H9 (cell line): ENCODE measurements around the gene TIMM10. TPM values are rescaled to one million over a fixed set of nuclear protein-coding genes. Genes with fewer than 3 reads are reported as not detected.
A peak's percentile ranks its signal among the peaks of the same experiment; 100 is the strongest.

Experiments used
- DNase-seq: peaks from one replicate; pipeline ENCODE4 v3.0.0-alpha.2; 2017
- H2AFZ ChIP-seq: one replicate; pipeline ENCODE4 v1.6.1; 2013; ENCODE audit warnings: mild to moderate bottlenecking, low read length, control low read depth, moderate library complexity
- H2AK5ac ChIP-seq: 2 replicates; pipeline ENCODE4 v1.6.1; 2013; ENCODE audit warnings: low read length, control low read depth, mixed read lengths; ENCODE audit not compliant: insufficient read length
- H2BK120ac ChIP-seq: one replicate; pipeline ENCODE4 v1.6.1; 2013; ENCODE audit warnings: low read depth, mild to moderate bottlenecking, low read length, control low read depth, inconsistent platforms; ENCODE audit not compliant: poor library complexity, severe bottlenecking
- H2BK12ac ChIP-seq: 2 replicates; pipeline ENCODE4 v1.6.1; 2013; ENCODE audit warnings: low read length, control low read depth, mixed read lengths, low read depth; ENCODE audit not compliant: insufficient read length
- H2BK15ac ChIP-seq: 2 replicates; pipeline ENCODE4 v1.6.1; 2013; ENCODE audit warnings: low read depth, low read length, control low read depth
- H2BK20ac ChIP-seq: one replicate; pipeline ENCODE4 v1.6.1; 2013; ENCODE audit warnings: low read depth, mild to moderate bottlenecking, low read length, control low read depth, inconsistent platforms; ENCODE audit not compliant: poor library complexity, severe bottlenecking
- H2BK5ac ChIP-seq: 2 replicates; pipeline ENCODE4 v1.6.1; 2013; ENCODE audit warnings: low read length, control low read depth, mixed read lengths; ENCODE audit not compliant: insufficient read length
- H3K14ac ChIP-seq: 2 replicates; pipeline ENCODE4 v1.6.1; 2013; ENCODE audit warnings: low read length, control low read depth; ENCODE audit not compliant: insufficient read depth
- H3K18ac ChIP-seq: 2 replicates; pipeline ENCODE4 v1.6.1; 2013; ENCODE audit warnings: low read depth, mild to moderate bottlenecking, mixed read lengths, low read length, control low read depth; ENCODE audit not compliant: insufficient read length
- H3K23ac ChIP-seq: 2 replicates; pipeline ENCODE4 v1.6.1; 2013; ENCODE audit warnings: low read length, control low read depth, mixed read lengths, low read depth; ENCODE audit not compliant: insufficient read length
- H3K23me2 ChIP-seq: 2 replicates; pipeline ENCODE4 v1.6.1; 2013; ENCODE audit warnings: low read depth, mild to moderate bottlenecking, mixed read lengths, low read length, control low read depth; ENCODE audit not compliant: insufficient read length, poor library complexity, severe bottlenecking
- H3K27ac ChIP-seq: 2 replicates; pipeline ENCODE4 v1.5.1; 2013; ENCODE audit warnings: low read length, control low read depth, mixed read lengths, low read depth; ENCODE audit not compliant: insufficient read length
- H3K27me3 ChIP-seq: 2 replicates; pipeline ENCODE4 v1.6.1; 2013; ENCODE audit warnings: low read length, control low read depth, inconsistent platforms; ENCODE audit not compliant: insufficient read depth
- H3K4ac ChIP-seq: 2 replicates; pipeline ENCODE4 v1.6.1; 2013; ENCODE audit warnings: low read depth, mild to moderate bottlenecking, control low read depth, inconsistent platforms, low read length, moderate library complexity
- H3K4me1 ChIP-seq: 2 replicates; pipeline ENCODE4 v1.6.1; 2013; ENCODE audit warnings: low read length, control low read depth, inconsistent platforms; ENCODE audit not compliant: insufficient read depth
- H3K4me2 ChIP-seq: 2 replicates; pipeline ENCODE4 v1.6.1; 2013; ENCODE audit warnings: low read length, control low read depth, mixed read lengths; ENCODE audit not compliant: insufficient read length, insufficient read depth
- H3K56ac ChIP-seq: 2 replicates; pipeline ENCODE4 v1.6.1; 2013; ENCODE audit warnings: low read depth, mild to moderate bottlenecking, mixed read lengths, low read length, control low read depth; ENCODE audit not compliant: insufficient read length
- H3K79me1 ChIP-seq: 2 replicates; pipeline ENCODE4 v1.6.1; 2013; ENCODE audit warnings: low read depth, mild to moderate bottlenecking, moderate library complexity, low read length, control low read depth, inconsistent platforms; ENCODE audit not compliant: insufficient read depth, poor library complexity, severe bottlenecking
- H3K79me2 ChIP-seq: 2 replicates; pipeline ENCODE4 v1.6.1; 2013; ENCODE audit warnings: low read length, control low read depth, inconsistent platforms; ENCODE audit not compliant: insufficient read depth
- H3K9ac ChIP-seq: 2 replicates; pipeline ENCODE4 v1.6.1; 2013; ENCODE audit warnings: low read length, control low read depth, mixed read lengths; ENCODE audit not compliant: insufficient read length; ENCODE audit errors: extremely low read depth
- H3K9me3 ChIP-seq: one replicate; pipeline ENCODE4 v1.6.1; 2013; ENCODE audit warnings: low read depth, low read length, inconsistent platforms; ENCODE audit not compliant: control insufficient read depth
- H3T11ph ChIP-seq: one replicate; pipeline ENCODE4 v1.6.1; 2013; ENCODE audit warnings: mild to moderate bottlenecking, low read length, control low read depth, inconsistent platforms
- H4K20me1 ChIP-seq: one replicate; pipeline ENCODE4 v1.6.1; 2013; ENCODE audit not compliant: control insufficient read depth, insufficient read length, insufficient read depth
- H4K5ac ChIP-seq: 2 replicates; pipeline ENCODE4 v1.6.1; 2013; ENCODE audit warnings: low read depth, mild to moderate bottlenecking, mixed read lengths, low read length, control low read depth; ENCODE audit not compliant: insufficient read length
- H4K8ac ChIP-seq: replicated peaks from 2 replicates; pipeline ENCODE4 v1.6.1; 2013; ENCODE audit warnings: low read length, control low read depth, mixed read lengths, low read depth; ENCODE audit not compliant: insufficient read length
- H4K91ac ChIP-seq: 2 replicates; pipeline ENCODE4 v1.6.1; 2013; ENCODE audit warnings: low read depth, mild to moderate bottlenecking, moderate library complexity, mixed read lengths, low read length, control low read depth; ENCODE audit not compliant: insufficient read length
- H3K27ac Mint-ChIP-seq, 3 experiments: 2 replicates in 2 of 3; 3 replicates in 1 of 3; pipeline ENCODE4 v1.8.0; 2020 to 2021; ENCODE audit warnings: mixed read lengths in 3 of 3, mild to moderate bottlenecking in 1 of 3, moderate library complexity in 1 of 3
- H3K27me3 Mint-ChIP-seq: 2 replicates; pipeline ENCODE4 v1.8.0; 2021; ENCODE audit warnings: low read depth, mild to moderate bottlenecking, moderate library complexity, mixed read lengths
- H3K36me3 Mint-ChIP-seq, 3 experiments: 2 replicates in 2 of 3; 3 replicates in 1 of 3; pipeline ENCODE4 v1.8.0; 2020 to 2021; ENCODE audit warnings: low read depth in 3 of 3, mixed read lengths in 3 of 3; ENCODE audit not compliant: insufficient read depth in 1 of 3
- H3K4me1 Mint-ChIP-seq, 2 experiments: 2 replicates each; pipeline ENCODE4 v1.8.0; 2020; ENCODE audit warnings: mixed read lengths in 2 of 2
- H3K4me3 Mint-ChIP-seq, 2 experiments: 2 replicates in 1 of 2; 3 replicates in 1 of 2; pipeline ENCODE4 v1.8.0; 2020 to 2021; ENCODE audit warnings: mild to moderate bottlenecking in 2 of 2, mixed read lengths in 2 of 2, moderate library complexity in 1 of 2
- H3K9me3 Mint-ChIP-seq, 2 experiments: 2 replicates in 1 of 2; 3 replicates in 1 of 2; pipeline ENCODE4 v1.8.0; 2020; ENCODE audit warnings: mild to moderate bottlenecking in 2 of 2, mixed read lengths in 2 of 2, moderate library complexity in 1 of 2
- WGBS: extraction: QIAGEN DNeasy Blood & Tissue Kit; methylation state at CpG from one replicate; pipeline ENCODE4 v1.1.7; 2013; ENCODE audit warnings: missing lambda C conversion rate, low lambda C conversion rate, mixed read lengths; ENCODE audit not compliant: insufficient read length; ENCODE audit errors: extremely low coverage; 5-methylcytosine and 5-hydroxymethylcytosine counted together
- total RNA-seq: library from RNA; stranded (reverse); gene quantifications from 2 replicates; pipeline ENCODE4 v1.2.1, GENCODE V29; 2021
- TF ChIP-seq, protein P1 (sequence below): fragments of 200-600 bp; sonication (generic); conservative IDR thresholded peaks from 3 replicates; pipeline ENCODE4 v1.8.0; 2021; ENCODE audit warnings: antibody characterized with exemption, mild to moderate bottlenecking

Gene TIMM10
- total RNA-seq, 1 experiment from 2014 or later: 130 TPM

DNA sequence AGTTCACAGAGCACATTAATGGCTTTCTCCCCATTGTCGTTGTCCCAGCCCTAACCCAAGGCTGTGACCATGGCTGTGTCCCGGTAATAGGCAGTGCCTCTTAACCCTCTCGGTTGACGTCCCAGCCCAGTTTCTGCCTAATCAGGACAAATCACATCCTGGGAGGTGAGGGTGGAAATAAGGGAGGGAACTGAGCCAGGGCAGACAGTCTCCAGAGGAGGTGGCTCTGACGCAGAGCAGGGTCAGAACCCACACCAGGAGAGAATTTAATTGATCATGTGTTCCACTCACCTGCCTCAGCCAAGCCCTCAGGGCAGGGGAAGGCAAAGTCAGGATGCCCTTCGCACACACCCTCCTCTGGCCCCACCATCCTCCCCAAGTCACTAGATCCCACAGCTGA lies 32.0 kb downstream of the TIMM10 start:
- Mint-ChIP-seq H3K4me1 (peaks cover 34 to 65% of the 10 kb centered on the region in 2 experiments), H3K4me3 (peak overlapping the region in 1 of 2 experiments; percentile 51; a peak in 2 of 5 replicates), H3K27me3 (no peaks in the 10 kb centered on the region; the same call in 1 of the 2 replicates), H3K36me3 (peaks cover 23 to 41% (median 25%) of the 10 kb centered on the region in 3 experiments; a peak in 6 of 7 replicates), H3K27ac (no peak overlapping the region), H3K9me3 (no peaks in the 10 kb centered on the region)
- peaks cover 13% of the 10 kb centered on the region; the same call in 1 of the 2 replicates for H3K4me1 ChIP-seq
- no peaks in the 10 kb centered on the region for H3K9me3 ChIP-seq
- H2BK15ac ChIP-seq: no peak overlapping the region
- no peaks in the 10 kb centered on the region for H3K79me1 ChIP-seq
- TF ChIP-seq, protein P1, sequence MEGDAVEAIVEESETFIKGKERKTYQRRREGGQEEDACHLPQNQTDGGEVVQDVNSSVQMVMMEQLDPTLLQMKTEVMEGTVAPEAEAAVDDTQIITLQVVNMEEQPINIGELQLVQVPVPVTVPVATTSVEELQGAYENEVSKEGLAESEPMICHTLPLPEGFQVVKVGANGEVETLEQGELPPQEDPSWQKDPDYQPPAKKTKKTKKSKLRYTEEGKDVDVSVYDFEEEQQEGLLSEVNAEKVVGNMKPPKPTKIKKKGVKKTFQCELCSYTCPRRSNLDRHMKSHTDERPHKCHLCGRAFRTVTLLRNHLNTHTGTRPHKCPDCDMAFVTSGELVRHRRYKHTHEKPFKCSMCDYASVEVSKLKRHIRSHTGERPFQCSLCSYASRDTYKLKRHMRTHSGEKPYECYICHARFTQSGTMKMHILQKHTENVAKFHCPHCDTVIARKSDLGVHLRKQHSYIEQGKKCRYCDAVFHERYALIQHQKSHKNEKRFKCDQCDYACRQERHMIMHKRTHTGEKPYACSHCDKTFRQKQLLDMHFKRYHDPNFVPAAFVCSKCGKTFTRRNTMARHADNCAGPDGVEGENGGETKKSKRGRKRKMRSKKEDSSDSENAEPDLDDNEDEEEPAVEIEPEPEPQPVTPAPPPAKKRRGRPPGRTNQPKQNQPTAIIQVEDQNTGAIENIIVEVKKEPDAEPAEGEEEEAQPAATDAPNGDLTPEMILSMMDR: no peak
- H4K8ac ChIP-seq: no peak overlapping the region
- H2AFZ ChIP-seq: no peak overlapping the region
- no peak overlapping the region for H3K4ac ChIP-seq
- H3K56ac ChIP-seq: no peak overlapping the region
- no peak overlapping the region for H3T11ph ChIP-seq
- no peak overlapping the region for H4K5ac ChIP-seq
- H3K9ac ChIP-seq: no peak overlapping the region
- H2BK12ac ChIP-seq: no peak overlapping the region
- H3K27ac ChIP-seq: no peak overlapping the region
- H3K23ac ChIP-seq: no peak overlapping the region
- H4K20me1 ChIP-seq: peaks cover 3% of the 10 kb centered on the region
- H3K27me3 ChIP-seq: no peaks in the 10 kb centered on the region
- H2BK120ac ChIP-seq: no peak overlapping the region
- H2BK5ac ChIP-seq: no peak overlapping the region
- no CpG with 5 or more reads among the region's 6 CpGs for WGBS
- H4K91ac ChIP-seq: no peak overlapping the region
- no peak overlapping the region for H3K18ac ChIP-seq
- H3K79me2 ChIP-seq: no peaks in the 10 kb centered on the region
- no peak overlapping the region for H3K14ac ChIP-seq
- H3K4me2 ChIP-seq: no peak overlapping the region
- DNase-seq: no peak
- H2AK5ac ChIP-seq: no peak overlapping the region
- H2BK20ac ChIP-seq: no peak overlapping the region
- no peaks in the 10 kb centered on the region for H3K23me2 ChIP-seq
